Osteoblast (primary cell): ENCODE data around the gene IFIT3. TPM values are rescaled to one million over a fixed set of nuclear protein-coding genes. Genes with fewer than 3 reads are reported as not detected.
A peak's percentile ranks its signal among the peaks of the same experiment; 100 is the strongest.

Source experiments
- DNase-seq: peaks from one replicate; pipeline ENCODE4 v3.0.0; 2011; ENCODE audit warnings: low spot score, mixed read lengths; ENCODE audit not compliant: insufficient read length; ENCODE audit errors: missing footprints
- H2AFZ ChIP-seq: 2 replicates; pipeline ENCODE4 v1.6.0; 2011; ENCODE audit warnings: mild to moderate bottlenecking, low read length
- H3K27ac ChIP-seq: 2 replicates; pipeline ENCODE4 v1.5.1; 2011; ENCODE audit warnings: mild to moderate bottlenecking, low read depth, low read length, moderate library complexity
- H3K27me3 ChIP-seq: 2 replicates; pipeline ENCODE4 v1.6.0; 2012; ENCODE audit warnings: mild to moderate bottlenecking, control low read depth, inconsistent platforms, low read length, moderate library complexity; ENCODE audit not compliant: insufficient read depth
- H3K36me3 ChIP-seq: 2 replicates; pipeline ENCODE4 v1.5.1; 2011; ENCODE audit warnings: mild to moderate bottlenecking, low read length, control low read depth, moderate library complexity; ENCODE audit not compliant: insufficient read depth
- H3K4me1 ChIP-seq: 2 replicates; pipeline ENCODE4 v1.5.1; 2011; ENCODE audit warnings: mild to moderate bottlenecking, low read length, control low read depth, moderate library complexity; ENCODE audit not compliant: insufficient read depth
- H3K4me2 ChIP-seq: 2 replicates; pipeline ENCODE4 v1.6.0; 2011; ENCODE audit warnings: mild to moderate bottlenecking, low read length; ENCODE audit not compliant: insufficient read depth
- H3K4me3 ChIP-seq: fragments of 200-600 bp; sonication (generic); 3 replicates; pipeline ENCODE4 v1.5.1; 2012; ENCODE audit warnings: mild to moderate bottlenecking, low read length, inconsistent platforms; ENCODE audit not compliant: insufficient read depth
- H3K79me2 ChIP-seq: 2 replicates; pipeline ENCODE4 v1.6.0; 2012; ENCODE audit warnings: mild to moderate bottlenecking, low read length, control low read depth, inconsistent platforms; ENCODE audit not compliant: insufficient read depth
- H3K9me3 ChIP-seq: 2 replicates; pipeline ENCODE4 v1.5.1; 2011; ENCODE audit warnings: low read depth, low read length, control low read depth
- H4K20me1 ChIP-seq: 2 replicates; pipeline ENCODE4 v1.6.0; 2012; ENCODE audit warnings: mild to moderate bottlenecking, low read length, control low read depth; ENCODE audit not compliant: insufficient read depth
- CTCF ChIP-seq: IDR thresholded peaks from 2 replicates; pipeline ENCODE4 v1.5.1; 2011; ENCODE audit warnings: mild to moderate bottlenecking, low read depth, low read length, moderate library complexity; ENCODE audit errors: extremely low read depth
- total RNA-seq: library from RNA; depleted of rRNA; stranded (reverse); fragments of >200 nt; gene quantifications from 2 replicates; pipeline ENCODE4 v1.2.3, GENCODE V29; 2012

The IFIT3 gene
- total RNA-seq, 1 donor: 43.8 TPM

DNA sequence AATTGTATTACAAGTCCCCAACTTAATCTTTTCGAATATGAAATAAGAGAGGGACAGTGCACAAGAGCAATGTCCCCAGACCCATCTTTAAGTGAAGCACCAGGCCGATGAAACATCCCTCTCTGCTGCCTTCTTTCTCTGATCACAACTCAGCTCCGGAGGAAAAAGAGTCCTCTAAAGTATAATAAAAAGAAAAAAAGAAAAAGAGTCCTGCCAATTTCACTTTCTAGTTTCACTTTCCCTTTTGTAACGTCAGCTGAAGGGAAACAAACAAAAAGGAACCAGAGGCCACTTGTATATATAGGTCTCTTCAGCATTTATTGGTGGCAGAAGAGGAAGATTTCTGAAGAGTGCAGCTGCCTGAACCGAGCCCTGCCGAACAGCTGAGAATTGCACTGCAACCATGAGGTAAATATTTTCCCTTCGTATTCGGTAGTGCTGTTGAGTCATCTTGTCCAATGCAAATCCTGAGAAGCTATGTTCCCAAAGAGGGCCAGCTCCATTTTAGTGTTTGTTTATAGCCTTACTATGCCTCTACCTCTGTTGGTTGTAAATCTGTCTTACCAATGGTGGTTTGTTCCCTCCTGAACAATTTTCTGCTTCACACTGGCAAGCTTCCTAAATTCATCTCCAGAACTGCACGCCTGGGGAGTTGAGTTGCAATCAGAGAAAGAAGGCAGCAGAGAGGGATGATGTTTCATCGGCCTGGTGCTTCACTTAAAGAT lies 25.9 kb upstream of the IFIT3 start, which contains the start of gene IFIT2:
Gene IFIT2, plus strand, starts transcription at position 326 of the 725 bp plus-strand sequence. Its CDS starts 78 bp downstream, at position 404.
- H3K4me1 ChIP-seq: peaks cover 18% of the 10 kb centered on the region
- H3K4me2 ChIP-seq: peak within 1 kb of the TSS; percentile 90
- H3K27ac ChIP-seq: peak within 1 kb of the TSS; percentile 89
- peak; percentile 43 for DNase-seq
- no peak for TF ChIP-seq CTCF
- no peaks in the 10 kb centered on the region for H3K36me3 ChIP-seq
- no peaks in the 10 kb centered on the region for H4K20me1 ChIP-seq
- H3K9me3 ChIP-seq: no peaks in the 10 kb centered on the region
- peak within 1 kb of the TSS; percentile 92 for H2AFZ ChIP-seq
- peak within 1 kb of the TSS; percentile 67 for H3K4me3 ChIP-seq
- no peaks in the 10 kb centered on the region for H3K27me3 ChIP-seq
- H3K79me2 ChIP-seq: peaks cover 2% of the 10 kb centered on the region

DNA sequence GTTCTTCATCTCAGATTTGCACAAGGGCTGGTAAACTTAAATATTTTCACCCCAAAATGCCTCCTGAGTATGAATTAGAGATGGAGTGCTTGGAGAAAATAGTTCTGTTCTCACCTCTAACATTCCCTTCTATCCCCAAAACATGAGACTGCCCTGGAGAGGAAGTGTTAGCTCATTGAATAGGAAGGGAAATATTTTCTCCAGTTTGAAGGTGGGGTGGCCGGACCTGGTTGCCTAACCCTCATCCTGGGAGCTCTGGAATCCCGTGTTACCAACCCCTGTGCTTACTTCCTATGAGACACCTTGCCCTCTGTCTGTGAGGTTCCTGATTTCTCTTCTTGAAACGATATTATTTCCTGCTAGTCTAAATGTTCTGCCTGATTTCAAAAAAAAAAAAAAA lies 25.2 kb upstream of the IFIT3 start:
- no peak for TF ChIP-seq CTCF
- peaks cover 2% of the 10 kb centered on the region for H3K79me2 ChIP-seq
- DNase-seq: no peak
- H3K36me3 ChIP-seq: no peaks in the 10 kb centered on the region
- peak overlapping the region; percentile 67 for H3K4me3 ChIP-seq
- H3K4me2 ChIP-seq: peak overlapping the region; percentile 90
- H3K27ac ChIP-seq: peak overlapping the region; percentile 89
- H2AFZ ChIP-seq: peak overlapping the region; percentile 92
- H4K20me1 ChIP-seq: no peaks in the 10 kb centered on the region
- no peaks in the 10 kb centered on the region for H3K9me3 ChIP-seq
- H3K27me3 ChIP-seq: no peaks in the 10 kb centered on the region
- peaks cover 25% of the 10 kb centered on the region for H3K4me1 ChIP-seq

- H3K79me2 ChIP-seq: peaks cover 2% of the 10 kb centered on the region
- no peak for TF ChIP-seq CTCF
- no peaks in the 10 kb centered on the region for H3K9me3 ChIP-seq
- no peak overlapping the region for H3K27ac ChIP-seq
- no peaks in the 10 kb centered on the region for H3K36me3 ChIP-seq
- H3K4me3 ChIP-seq: no peak overlapping the region
- DNase-seq: no peak
- peaks cover 26% of the 10 kb centered on the region for H3K4me1 ChIP-seq
- H4K20me1 ChIP-seq: no peaks in the 10 kb centered on the region
- H2AFZ ChIP-seq: no peak overlapping the region
- no peak overlapping the region for H3K4me2 ChIP-seq
- H3K27me3 ChIP-seq: no peaks in the 10 kb centered on the region
Measured at GRCh38 chr10:89303161-89303560, 24.6 kb upstream of the IFIT3 start.

GRCh38 chr10:89304026-89304425 lies 23.8 kb upstream of the IFIT3 start:
- no peak overlapping the region for H3K4me3 ChIP-seq
- H3K4me1 ChIP-seq: peaks cover 26% of the 10 kb centered on the region

More at GRCh38 chr10:89304026-89304425, 23.8 kb upstream of the IFIT3 start:
- H3K9me3 ChIP-seq: no peaks in the 10 kb centered on the region
- DNase-seq: no peak
- H3K36me3 ChIP-seq: no peaks in the 10 kb centered on the region
- H3K27me3 ChIP-seq: no peaks in the 10 kb centered on the region
- H4K20me1 ChIP-seq: no peaks in the 10 kb centered on the region
- H3K79me2 ChIP-seq: peaks cover 2% of the 10 kb centered on the region
- no peak overlapping the region for H2AFZ ChIP-seq
- H3K27ac ChIP-seq: no peak overlapping the region
- no peak overlapping the region for H3K4me2 ChIP-seq
- no peak for TF ChIP-seq CTCF
